Mesothelial cell of epicardium (in vitro differentiated cells): ENCODE results near the gene CSF2. TPM values are rescaled to one million over a fixed set of nuclear protein-coding genes. Genes with fewer than 3 reads are reported as not detected.
"Not testable (repeated sequence)": the region's sequence is repeated elsewhere in the genome, so short reads cannot be mapped to it uniquely, and the experiment has no call there.

Experiments used
- DNase-seq, 2 experiments: peaks; one replicate each; pipeline ENCODE4 v3.0.0; 2021; ENCODE audit warnings: low spot score in 2 of 2; ENCODE audit not compliant: unreplicated experiment in 2 of 2
- H3K27ac Mint-ChIP-seq: 2 replicates; pipeline ENCODE4 v1.8.0; 2021; ENCODE audit warnings: mixed read lengths
- H3K27me3 Mint-ChIP-seq: 2 replicates; pipeline ENCODE4 v1.8.0; 2021; ENCODE audit warnings: low read depth, mixed read lengths
- H3K36me3 Mint-ChIP-seq: 2 replicates; pipeline ENCODE4 v1.8.0; 2021; ENCODE audit warnings: mixed read lengths
- H3K4me1 Mint-ChIP-seq: 2 replicates; pipeline ENCODE4 v1.8.0; 2021; ENCODE audit warnings: mixed read lengths
- H3K4me3 Mint-ChIP-seq: 2 replicates; pipeline ENCODE4 v1.8.0; 2021; ENCODE audit warnings: mild to moderate bottlenecking, moderate library complexity, mixed read lengths
- H3K9me3 Mint-ChIP-seq: 2 replicates; pipeline ENCODE4 v1.8.0; 2021; ENCODE audit warnings: mixed read lengths
- total RNA-seq: library from RNA; stranded (reverse); gene quantifications from 3 replicates; pipeline ENCODE4 v1.2.1, GENCODE V29; 2021
- TF ChIP-seq, protein P1 (sequence below): fragments of 200-600 bp; sonication (generic); IDR thresholded peaks from one replicate; pipeline ENCODE4 v1.5.0; 2021; ENCODE audit warnings: antibody characterized with exemption; ENCODE audit not compliant: unreplicated experiment

Gene CSF2
- total RNA-seq, 1 donor from 2014 or later = not detected

DNA sequence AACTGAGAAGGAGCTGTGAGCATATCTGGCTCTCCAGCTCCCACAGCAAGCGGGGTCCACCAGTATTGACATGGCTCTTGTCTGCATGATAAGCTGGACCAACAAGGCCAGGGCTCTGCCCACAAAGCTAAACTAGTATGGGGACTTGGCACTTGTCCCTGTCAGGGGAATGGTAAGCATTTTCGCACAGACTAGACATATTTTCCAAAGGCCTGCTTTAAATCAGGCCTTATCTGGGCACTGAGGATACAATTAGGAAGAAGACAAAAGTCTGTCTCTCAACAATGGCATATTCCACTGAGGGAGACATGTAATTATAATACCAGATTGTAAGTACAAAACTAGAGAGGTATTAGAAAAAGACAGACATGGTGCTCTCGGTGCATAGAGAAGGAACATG, 32.1 kb downstream of the CSF2 start:
- Mint-ChIP-seq H3K36me3 (no peaks in the 10 kb centered on the region), H3K9me3 (no peaks in the 10 kb centered on the region), H3K27ac (no peak overlapping the region), H3K4me1 (peaks cover 5% of the 10 kb centered on the region), H3K27me3 (no peaks in the 10 kb centered on the region), H3K4me3 (no peak overlapping the region)
- DNase-seq = no peak
- TF ChIP-seq, protein P1, sequence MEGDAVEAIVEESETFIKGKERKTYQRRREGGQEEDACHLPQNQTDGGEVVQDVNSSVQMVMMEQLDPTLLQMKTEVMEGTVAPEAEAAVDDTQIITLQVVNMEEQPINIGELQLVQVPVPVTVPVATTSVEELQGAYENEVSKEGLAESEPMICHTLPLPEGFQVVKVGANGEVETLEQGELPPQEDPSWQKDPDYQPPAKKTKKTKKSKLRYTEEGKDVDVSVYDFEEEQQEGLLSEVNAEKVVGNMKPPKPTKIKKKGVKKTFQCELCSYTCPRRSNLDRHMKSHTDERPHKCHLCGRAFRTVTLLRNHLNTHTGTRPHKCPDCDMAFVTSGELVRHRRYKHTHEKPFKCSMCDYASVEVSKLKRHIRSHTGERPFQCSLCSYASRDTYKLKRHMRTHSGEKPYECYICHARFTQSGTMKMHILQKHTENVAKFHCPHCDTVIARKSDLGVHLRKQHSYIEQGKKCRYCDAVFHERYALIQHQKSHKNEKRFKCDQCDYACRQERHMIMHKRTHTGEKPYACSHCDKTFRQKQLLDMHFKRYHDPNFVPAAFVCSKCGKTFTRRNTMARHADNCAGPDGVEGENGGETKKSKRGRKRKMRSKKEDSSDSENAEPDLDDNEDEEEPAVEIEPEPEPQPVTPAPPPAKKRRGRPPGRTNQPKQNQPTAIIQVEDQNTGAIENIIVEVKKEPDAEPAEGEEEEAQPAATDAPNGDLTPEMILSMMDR = no peak

DNA sequence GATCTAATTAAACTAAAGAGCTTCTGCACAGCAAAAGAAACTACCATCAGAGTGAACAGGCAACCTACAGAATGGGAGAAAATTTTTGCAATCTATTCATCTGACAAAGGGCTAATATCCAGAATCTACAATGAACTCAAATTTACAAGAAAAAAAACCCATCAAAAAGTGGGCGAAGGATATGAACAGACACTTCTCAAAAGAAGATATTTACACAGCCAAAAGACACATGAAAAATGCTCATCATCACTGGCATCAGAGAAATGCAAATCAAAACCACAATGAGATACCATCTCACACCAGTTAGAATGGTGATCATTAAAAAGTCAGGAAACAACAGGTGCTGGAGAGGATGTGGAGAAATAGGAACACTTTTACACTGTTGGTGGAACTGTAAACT, 34.9 kb downstream of the CSF2 start:
- H3K9me3 Mint-ChIP-seq, H3K4me3 Mint-ChIP-seq: not testable (repeated sequence)

GRCh38 chr5:132108957-132109356, 35.4 kb downstream of the CSF2 start:
- H3K4me1 Mint-ChIP-seq, DNase-seq, H3K4me3 Mint-ChIP-seq, H3K9me3 Mint-ChIP-seq, H3K27ac Mint-ChIP-seq, H3K36me3 Mint-ChIP-seq, H3K27me3 Mint-ChIP-seq: not testable (repeated sequence)

More for the DNA sequence above, 34.9 kb downstream of the CSF2 start:
- not testable (repeated sequence) for DNase-seq, H3K36me3 Mint-ChIP-seq, H3K4me1 Mint-ChIP-seq, H3K27me3 Mint-ChIP-seq, H3K27ac Mint-ChIP-seq

GRCh38 chr5:132109494-132110053, 36.0 kb downstream of the CSF2 start:
- H3K4me3 Mint-ChIP-seq = no peak overlapping the region
- TF ChIP-seq, protein P1 = no peak
- peaks cover 4% of the 10 kb centered on the region for H3K9me3 Mint-ChIP-seq
- H3K4me1 Mint-ChIP-seq = no peaks in the 10 kb centered on the region
- DNase-seq = no peak
- H3K36me3 Mint-ChIP-seq = no peaks in the 10 kb centered on the region
- H3K27me3 Mint-ChIP-seq = no peaks in the 10 kb centered on the region
- H3K27ac Mint-ChIP-seq = no peak overlapping the region

DNA sequence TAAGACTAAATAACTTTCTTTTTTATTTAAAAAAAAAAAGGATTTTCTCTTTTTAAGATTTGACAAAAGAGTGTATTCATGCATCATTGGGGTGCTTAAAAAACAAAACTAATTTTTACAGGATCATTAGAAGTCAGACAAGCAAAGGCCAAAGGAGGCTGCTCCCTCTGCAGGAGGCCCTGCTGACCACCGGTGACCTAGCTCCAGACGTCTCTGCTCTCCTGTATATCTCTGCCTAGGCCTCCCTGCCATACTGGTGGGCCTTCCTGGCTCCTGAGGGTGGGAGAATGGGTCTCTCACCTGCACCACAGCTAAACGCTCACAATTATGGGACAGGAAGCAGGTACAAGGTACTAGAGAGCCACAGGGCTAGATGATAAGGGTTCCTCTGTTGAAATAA, 36.6 kb downstream of the CSF2 start:
- no peak overlapping the region for H3K27ac Mint-ChIP-seq
- H3K27me3 Mint-ChIP-seq = no peaks in the 10 kb centered on the region
- H3K9me3 Mint-ChIP-seq = peaks cover 4% of the 10 kb centered on the region
- no peak for DNase-seq
- TF ChIP-seq, protein P1 = no peak
- H3K36me3 Mint-ChIP-seq = no peaks in the 10 kb centered on the region
- no peaks in the 10 kb centered on the region for H3K4me1 Mint-ChIP-seq
- H3K4me3 Mint-ChIP-seq = no peak overlapping the region

- Mint-ChIP-seq H3K4me1 (no peaks in the 10 kb centered on the region), H3K4me3 (no peak overlapping the region), H3K27ac (no peak overlapping the region), H3K9me3 (peaks cover 4% of the 10 kb centered on the region), H3K27me3 (no peaks in the 10 kb centered on the region), H3K36me3 (no peaks in the 10 kb centered on the region)
- DNase-seq = no peak
- TF ChIP-seq, protein P1 = no peak
These were observed 37.3 kb downstream of the CSF2 start for GRCh38 chr5:132110930-132111329.

GRCh38 chr5:132112111-132112510, 38.5 kb downstream of the CSF2 start:
- Mint-ChIP-seq H3K9me3 (peaks cover 4% of the 10 kb centered on the region), H3K36me3 (no peaks in the 10 kb centered on the region), H3K27me3 (peaks cover 2% of the 10 kb centered on the region), H3K4me1 (no peaks in the 10 kb centered on the region), H3K27ac (no peak overlapping the region), H3K4me3 (no peak overlapping the region)
- TF ChIP-seq, protein P1 = no peak
- DNase-seq = no peak
